ENCODE results near the gene PRPF6. TPM values are rescaled to one million over a fixed set of nuclear protein-coding genes. Genes with fewer than 3 reads are reported as not detected.
A peak's percentile ranks its signal among the peaks of the same experiment; 100 is the strongest.

PRPF6 gene
- total and polyA plus RNA-seq, 2 donors (not counting 1 experiment from before 2014, with no cell fraction given) = 31.7 to 82.9 TPM

GRCh38 chr20:64037498-64038213, 56.7 kb downstream of the PRPF6 start:
- no peak overlapping the region for H3K27ac ChIP-seq (ENCODE audit: low read length in 2 of 2)
- peak overlapping the region in 3 of 5 experiments; percentile 64 to 85 (median 66) for H3K4me3 ChIP-seq (ENCODE audit: control extremely low read depth in 1 of 5, extremely low read depth in 1 of 5, insufficient read depth in 1 of 5, low read depth in 2 of 5, low read length in 4 of 5)
- no peaks in the 10 kb centered on the region for H3K79me2 ChIP-seq (ENCODE audit: control insufficient read depth, insufficient read depth, low read length)
- peaks cover 0 to 23% (median 11%) of the 10 kb centered on the region in 4 experiments for H3K27me3 ChIP-seq (replicated peaks in 1 of 4; ENCODE audit: control extremely low read depth in 1 of 4, control insufficient read depth in 3 of 4, insufficient read depth in 4 of 4, low read length in 3 of 4)
- TF ChIP-seq EZH2 (IDR thresholded peaks at IDR 0.05; ENCODE audit: borderline replicate concordance, insufficient read depth, low read depth, low read length, poor library complexity, severe bottlenecking) = no peak
- TF ChIP-seq CTCF (IDR thresholded peaks at IDR 0.05) = no peak
- ATAC-seq (ENCODE audit: low read depth) (no peak), DNase-seq (peak; percentile 45)
- ChIA-PET POLR2A (interaction anchor here (1.1 to 1.6 kb wide), 2 partner anchors 57 to 82 kb away, joined by 4 to 6 read pairs; partner anchors contain the start of gene PRPF6), CTCF (interaction anchor here (0.8 to 6.4 kb wide), 19 partner anchors 10 to 596 kb away, joined by 3 to 108 read pairs (median 6); partner anchors contain the start of genes LKAAEAR1, OPRL1, PCMTD2 and RGS19)
- H3K27ac Mint-ChIP-seq = no peak overlapping the region
- H3K4me2 ChIP-seq (replicated peaks; ENCODE audit: low read depth, low read length, poor library complexity, severe bottlenecking) = peak overlapping the region; percentile 100
- peak overlapping the region; percentile 76 for H3K9ac ChIP-seq (ENCODE audit: low read length)
- peak overlapping the region; percentile 74 for H3K4me3 Mint-ChIP-seq
- H3K36me3 ChIP-seq (replicated peaks in 1 of 2; ENCODE audit: control extremely low read depth in 1 of 2, control insufficient read depth in 1 of 2, extremely low read depth in 1 of 2, insufficient read depth in 2 of 2, low read length in 1 of 2) = peaks cover 0 to 9% of the 10 kb centered on the region in 2 experiments
- H3K4me1 ChIP-seq (ENCODE audit: control insufficient read depth in 2 of 2, insufficient read depth in 2 of 2, low read length in 2 of 2) = peaks cover 31 to 32% of the 10 kb centered on the region in 2 donors
- intact Hi-C loops (cut with micrococcal nuclease) = loop anchor here (1.0 to 5.0 kb wide), 5 partner anchors 20 to 65 kb away; partner anchors contain the start of genes PRPF6 and TCEA2
- H3K9me3 ChIP-seq (ENCODE audit: control extremely low read depth in 1 of 3, control insufficient read depth in 2 of 3, insufficient read depth in 1 of 3, low read length in 2 of 3) = peaks cover 0 to 3% (median 0%) of the 10 kb centered on the region in 3 donors
- WGBS (ENCODE audit: insufficient coverage) = 16% methylated on average over 32 of the region's 36 CpGs
- H3K4me1 Mint-ChIP-seq = peaks cover 20% of the 10 kb centered on the region
- peak overlapping the region; percentile 96 for H2AFZ ChIP-seq (ENCODE audit: insufficient read depth, low read depth, low read length, poor library complexity, severe bottlenecking)
- H3K27me3 Mint-ChIP-seq = peaks cover 7% of the 10 kb centered on the region
- no peaks in the 10 kb centered on the region for H3K9me3 Mint-ChIP-seq (ENCODE audit: insufficient read depth)
- peaks cover 6% of the 10 kb centered on the region for H4K20me1 ChIP-seq (ENCODE audit: control insufficient read depth, insufficient read depth, low read length, poor library complexity, severe bottlenecking)
